ENCODE data around the gene ABCD1.

Gene ABCD1

DNA sequence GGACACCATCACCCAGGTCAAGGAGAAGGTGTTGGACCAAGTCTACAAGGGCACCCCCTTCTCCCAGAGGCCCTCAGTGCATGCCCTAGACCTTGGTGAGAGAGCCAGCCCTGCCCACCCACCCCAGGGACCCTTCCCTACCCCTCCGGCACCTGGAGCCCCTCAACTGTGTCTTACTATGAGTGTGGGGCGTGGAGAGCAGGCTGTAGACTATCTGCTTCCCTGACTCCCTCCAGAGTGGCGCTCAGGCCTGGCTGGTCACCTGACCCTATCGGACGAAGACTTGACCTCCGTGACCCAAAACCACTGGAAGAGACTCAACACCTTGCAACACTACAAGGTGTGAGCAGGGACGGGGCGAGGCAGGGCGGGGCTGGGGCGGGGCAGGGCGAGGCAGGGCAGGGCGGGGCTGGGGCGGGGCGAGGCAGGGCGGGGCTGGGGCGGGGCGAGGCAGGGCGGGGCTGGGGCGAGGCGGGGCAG lies 51.5 kb downstream of the ABCD1 start:
- Histone ChIP-seq H3K4me3 (no peak overlapping the region), H3K9ac (no peak overlapping the region), H4K20me1 (peaks cover 0 to 68% (median 2%) of the 10 kb centered on the region in 11 experiments; a peak in 10 of 22 replicates), H3K9me3 (replicated peaks in 1 of 11) (peaks cover 0 to 66% (median 35%) of the 10 kb centered on the region in 11 experiments; a peak in 13 of 22 replicates), H3K27me3 (peaks cover 0 to 24% (median 0%) of the 10 kb centered on the region in 11 experiments; a peak in 8 of 22 replicates), H3K36me3 (no peaks in the 10 kb centered on the region), H3K27ac (no peak overlapping the region), H3K4me2 (no peak overlapping the region), H3K4me1 (peaks cover 11 to 41% (median 32%) of the 10 kb centered on the region in 10 experiments)
- no peak for TF ChIP-seq Cebpa-rat (IDR thresholded peaks at IDR 0.05)

DNA sequence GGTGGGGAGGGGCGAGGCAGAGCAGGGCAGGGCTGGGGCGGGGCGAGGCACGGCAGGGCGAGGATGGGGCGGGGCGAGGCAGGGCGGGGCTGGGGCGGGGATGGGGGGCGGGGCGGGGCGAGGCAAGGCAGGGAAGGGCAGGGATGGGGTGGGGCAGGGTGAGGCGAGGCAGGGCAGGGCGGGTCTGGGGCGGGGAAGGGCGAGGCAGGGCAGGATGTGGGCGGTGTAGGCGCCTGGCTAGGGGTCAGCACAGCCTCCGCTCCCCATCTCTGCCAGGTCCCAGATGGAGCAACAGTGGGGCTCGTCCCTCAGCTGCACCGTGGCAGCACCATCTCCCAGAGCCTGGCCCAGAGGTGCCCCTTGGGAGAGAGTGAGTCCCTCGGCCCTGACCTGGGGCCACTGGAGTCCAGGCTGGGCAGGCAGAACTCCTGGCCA lies 52.0 kb downstream of the ABCD1 start:
- Histone ChIP-seq H3K4me2 (peak overlapping the region in 1 of 11 experiments; percentile 7; a peak in 1 of 22 replicates), H3K27me3 (peaks cover 0 to 24% (median 0%) of the 10 kb centered on the region in 11 experiments; a peak in 7 of 22 replicates), H4K20me1 (peaks cover 0 to 68% (median 4%) of the 10 kb centered on the region in 11 experiments; a peak in 10 of 22 replicates), H3K27ac (no peak overlapping the region), H3K9me3 (replicated peaks in 1 of 11) (peaks cover 0 to 66% (median 35%) of the 10 kb centered on the region in 11 experiments; a peak in 13 of 22 replicates), H3K36me3 (no peaks in the 10 kb centered on the region), H3K4me3 (no peak overlapping the region), H3K9ac (no peak overlapping the region), H3K4me1 (peaks cover 16 to 45% (median 37%) of the 10 kb centered on the region in 10 experiments)
- TF ChIP-seq Cebpa-rat (IDR thresholded peaks at IDR 0.05), result no peak

- Histone ChIP-seq H3K4me3 (no peak overlapping the region), H3K27me3 (peaks cover 0 to 27% (median 0%) of the 10 kb centered on the region in 11 experiments; a peak in 9 of 22 replicates), H3K9me3 (replicated peaks in 1 of 11) (peaks cover 0 to 61% (median 35%) of the 10 kb centered on the region in 11 experiments; a peak in 13 of 22 replicates), H3K36me3 (no peaks in the 10 kb centered on the region), H3K9ac (no peak overlapping the region), H3K4me1 (peaks cover 24 to 50% (median 43%) of the 10 kb centered on the region in 10 experiments), H3K27ac (no peak overlapping the region), H4K20me1 (peaks cover 0 to 70% (median 7%) of the 10 kb centered on the region in 11 experiments; a peak in 13 of 22 replicates), H3K4me2 (peak overlapping the region in 1 of 11 experiments; percentile 7; a peak in 2 of 22 replicates)
- no peak for TF ChIP-seq Cebpa-rat (IDR thresholded peaks at IDR 0.05)
Observed at GRCh38 chrX:153777261-153778090, 52.8 kb downstream of the ABCD1 start.

- Histone ChIP-seq H3K4me2 (no peak overlapping the region), H3K4me1 (peaks cover 24 to 53% (median 41%) of the 10 kb centered on the region in 10 experiments), H3K4me3 (no peak overlapping the region), H3K27me3 (peaks cover 0 to 23% (median 0%) of the 10 kb centered on the region in 11 experiments; a peak in 9 of 22 replicates), H4K20me1 (peaks cover 0 to 71% (median 9%) of the 10 kb centered on the region in 11 experiments; a peak in 13 of 22 replicates), H3K27ac (no peak overlapping the region), H3K9ac (no peak overlapping the region), H3K36me3 (0 out of 22 replicates have a peak, but pooled peaks cover 0 to 1% (median 0%) of the 10 kb centered on the region in 11 experiments), H3K9me3 (replicated peaks in 1 of 11) (peaks cover 0 to 55% (median 33%) of the 10 kb centered on the region in 11 experiments; a peak in 13 of 22 replicates)
- TF ChIP-seq Cebpa-rat (IDR thresholded peaks at IDR 0.05), result no peak
Observed at GRCh38 chrX:153778181-153778580, 53.5 kb downstream of the ABCD1 start.

DNA sequence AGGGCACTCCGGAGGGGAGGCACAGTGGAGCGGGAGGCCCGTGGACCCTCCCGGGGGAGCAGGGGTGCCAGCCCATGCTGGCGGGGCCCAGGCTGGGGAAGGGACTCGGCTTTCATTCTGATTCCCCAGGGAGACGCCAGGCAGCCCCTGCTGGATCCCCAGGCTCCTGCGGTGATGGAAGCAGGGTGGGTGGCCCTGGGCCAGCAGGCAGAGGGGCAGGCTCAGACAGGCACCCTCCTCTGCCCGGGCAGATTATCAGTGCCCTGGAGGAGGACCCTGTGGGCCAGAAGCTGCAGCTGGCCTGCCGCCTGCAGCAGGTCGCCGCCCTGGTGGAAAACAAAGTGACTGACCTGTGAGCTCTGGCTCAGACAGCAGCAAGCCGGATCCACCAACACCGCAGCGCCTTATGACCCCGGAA lies 54.0 kb downstream of the ABCD1 start:
- H3K9ac ChIP-seq, result no peak overlapping the region
- H4K20me1 ChIP-seq, result peaks cover 0 to 71% (median 9%) of the 10 kb centered on the region in 11 experiments; a peak in 13 of 22 replicates
- peaks cover 0 to 54% (median 28%) of the 10 kb centered on the region in 11 experiments; a peak in 13 of 22 replicates for H3K9me3 ChIP-seq (replicated peaks in 1 of 11)

DNA sequence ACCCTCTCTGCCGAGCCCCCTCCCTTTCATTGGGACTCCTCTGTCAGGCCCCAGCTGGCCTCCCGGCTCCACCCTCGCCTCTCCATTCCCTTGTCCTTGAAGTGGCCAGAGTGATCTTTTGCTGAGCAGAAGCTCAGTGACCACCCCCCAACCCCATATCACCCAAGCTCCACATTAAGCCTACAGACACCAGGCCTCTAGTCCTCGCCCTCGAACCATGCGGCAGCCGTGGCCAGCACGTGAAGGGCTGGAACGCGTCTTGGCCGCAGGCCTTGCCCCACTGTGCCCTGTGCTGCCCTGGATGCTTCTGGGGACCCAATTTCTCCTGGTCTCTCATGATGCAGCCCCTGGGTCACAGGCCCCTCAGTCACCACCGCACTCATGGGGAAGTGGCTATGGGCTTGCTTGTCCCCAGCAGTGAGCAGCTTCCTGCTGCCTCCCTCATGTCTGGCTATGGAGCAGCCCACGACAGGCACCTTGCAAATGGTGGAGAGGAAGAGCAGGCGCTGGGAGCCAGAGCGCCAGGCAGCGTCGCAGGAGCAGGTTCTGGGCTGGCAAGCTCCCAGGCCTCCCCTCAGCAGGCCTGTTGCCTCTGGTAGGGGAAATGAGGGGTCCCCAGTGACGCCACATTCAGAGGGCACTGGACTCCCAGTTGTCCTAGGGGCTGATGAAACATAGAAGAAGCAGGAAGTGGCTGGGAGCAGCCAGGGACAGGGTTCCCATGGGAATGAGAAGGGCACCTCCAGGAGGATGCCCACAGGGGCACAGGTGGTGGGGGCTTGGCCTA lies 55.4 kb downstream of the ABCD1 start:
- H3K4me1 ChIP-seq, result peaks cover 24 to 61% (median 40%) of the 10 kb centered on the region in 10 experiments
- H3K4me3 ChIP-seq, result peak overlapping the region in 5 of 10 experiments; percentile 25 to 40 (median 38); a peak in 4 of 20 replicates
- H3K36me3 ChIP-seq, result peaks cover 0 to 11% (median 0%) of the 10 kb centered on the region in 11 experiments; a peak in 3 of 22 replicates
- H3K9me3 ChIP-seq (replicated peaks in 1 of 11), result peaks cover 0 to 50% (median 17%) of the 10 kb centered on the region in 11 experiments; a peak in 10 of 22 replicates
- peaks cover 0 to 74% (median 14%) of the 10 kb centered on the region in 11 experiments; a peak in 14 of 22 replicates for H4K20me1 ChIP-seq
- peaks cover 0 to 34% (median 15%) of the 10 kb centered on the region in 11 experiments; a peak in 15 of 22 replicates for H3K27me3 ChIP-seq
- peak overlapping the region in 8 of 11 experiments; percentile 32 to 70 (median 58); a peak in 14 of 22 replicates for H3K9ac ChIP-seq
- H3K27ac ChIP-seq, result peak overlapping the region in 8 of 11 experiments; percentile 29 to 64 (median 54); a peak in 14 of 22 replicates
- peak overlapping the region; percentile 56 to 92 (median 79) for H3K4me2 ChIP-seq
- TF ChIP-seq Cebpa-rat (IDR thresholded peaks at IDR 0.05), result no peak

More for the DNA sequence above, 54.0 kb downstream of the ABCD1 start:
- Histone ChIP-seq H3K4me2 (no peak overlapping the region), H3K27me3 (peaks cover 0 to 24% (median 4%) of the 10 kb centered on the region in 11 experiments; a peak in 13 of 22 replicates), H3K4me3 (no peak overlapping the region), H3K27ac (no peak overlapping the region), H3K36me3 (0 out of 22 replicates have a peak, but pooled peaks cover 0 to 5% (median 0%) of the 10 kb centered on the region in 11 experiments), H3K4me1 (peaks cover 24 to 58% (median 40%) of the 10 kb centered on the region in 10 experiments)
- no peak for TF ChIP-seq Cebpa-rat (IDR thresholded peaks at IDR 0.05)

- no peak for TF ChIP-seq Cebpa-rat (IDR thresholded peaks at IDR 0.05)
- Histone ChIP-seq H3K9ac (peak within 1 kb of the TSS in 8 of 11 experiments; percentile 32 to 70 (median 58); a peak in 14 of 22 replicates), H3K27ac (peak within 1 kb of the TSS in 8 of 11 experiments; percentile 29 to 64 (median 54); a peak in 15 of 22 replicates), H3K4me1 (peaks cover 24 to 63% (median 41%) of the 10 kb centered on the region in 10 experiments), H3K9me3 (replicated peaks in 1 of 11) (peaks cover 0 to 47% (median 9%) of the 10 kb centered on the region in 11 experiments; a peak in 8 of 22 replicates), H3K4me3 (peak within 1 kb of the TSS in 5 of 10 experiments; percentile 25 to 40 (median 38); a peak in 7 of 20 replicates), H3K36me3 (peaks cover 0 to 19% (median 7%) of the 10 kb centered on the region in 11 experiments; a peak in 8 of 22 replicates), H4K20me1 (peaks cover 0 to 81% (median 14%) of the 10 kb centered on the region in 11 experiments; a peak in 14 of 22 replicates), H3K4me2 (peak within 1 kb of the TSS; percentile 56 to 92 (median 79)), H3K27me3 (peaks cover 0 to 42% (median 20%) of the 10 kb centered on the region in 11 experiments; a peak in 15 of 22 replicates)
Observed at GRCh38 chrX:153780678-153781427, 56.2 kb downstream of the ABCD1 start, which contains the start of gene SRPK3. Gene SRPK3 (plus strand): TSS chrX:153781041. CDS start chrX:153781087, 46 bp downstream.

All from BLaER1 treated with 17β-estradiol and CSF1 and Interleukin-3, amounts not matched to agents 10 nM and 100 nM (cell line).